SK-N-SH (cell line): ENCODE measurements around the gene COPS9. TPM values are rescaled to one million over a fixed set of nuclear protein-coding genes. Genes with fewer than 3 reads are reported as not detected.

Experiments used
- CTCF ChIA-PET: fragments of 300-600, 350-600 bp; formaldehyde crosslinking; extraction: SDS; loops from one replicate; lab custom pipeline; 2021; lab: Yijun Ruan, JAX
- POLR2A ChIA-PET: fragments of 350-600 bp; sonication (Branson Sonifier 250); formaldehyde crosslinking; extraction: SDS; loops from one replicate; lab custom pipeline; 2020; ENCODE audit warnings: antibody characterized with exemption, inconsistent platforms; lab: Yijun Ruan, JAX
- DNase-seq: peaks from one replicate; pipeline ENCODE4 v3.0.0; 2012
- H2AFZ ChIP-seq: fragments of 200-600 bp; sonication (generic); 2 replicates; pipeline ENCODE4 v1.8.1; 2016; ENCODE audit warnings: antibody characterized with exemption, mild to moderate bottlenecking, low read depth
- H3F3A ChIP-seq: fragments of 200-600 bp; sonication (generic); replicated peaks from 2 replicates; pipeline ENCODE3; 2016; ENCODE audit warnings: antibody characterized with exemption, mild to moderate bottlenecking; ENCODE audit not compliant: insufficient read depth
- H3K27ac ChIP-seq, 2 experiments: fragments of 200-500 bp in 1 of 2; fragments of 200-600 bp in 1 of 2; sonication (Bioruptor generic) in 1 of 2; sonication (generic), shearing (Covaris generic) in 1 of 2; 2 replicates each; pipeline versions ENCODE4 v1.5.1 to v1.6.1; 2014 to 2016; ENCODE audit warnings: low read depth in 2 of 2, inconsistent platforms in 1 of 2, low read length in 1 of 2, mild to moderate bottlenecking in 1 of 2, mixed read lengths in 1 of 2
- H3K27me3 ChIP-seq: fragments of 200-600 bp; sonication (generic), shearing (Covaris generic); 2 replicates; pipeline ENCODE4 v1.6.1; 2016; ENCODE audit warnings: mixed run types; ENCODE audit not compliant: insufficient read depth
- H3K36me3 ChIP-seq, 2 experiments: fragments of 200-500 bp in 1 of 2; fragments of 200-600 bp in 1 of 2; sonication (Bioruptor generic) in 1 of 2; sonication (generic) in 1 of 2; replicated peaks in 1 of 2; 2 replicates each; pipeline versions ENCODE3 to v1.5.1; 2014 to 2016; ENCODE audit warnings: low read length in 1 of 2, mild to moderate bottlenecking in 1 of 2; ENCODE audit not compliant: insufficient read depth in 2 of 2, control insufficient read depth in 1 of 2
- H3K4me1 ChIP-seq, 2 experiments: fragments of 200-500 bp in 1 of 2; fragments of 200-600 bp in 1 of 2; sonication (Bioruptor generic) in 1 of 2; sonication (generic), shearing (Covaris generic) in 1 of 2; 2 replicates each; pipeline versions ENCODE4 v1.5.1 to v1.6.1; 2014 to 2016; ENCODE audit warnings: low read depth in 1 of 2, low read length in 1 of 2, mixed run types in 1 of 2; ENCODE audit not compliant: insufficient read depth in 2 of 2, control insufficient read depth in 1 of 2
- H3K4me2 ChIP-seq: fragments of 200-600 bp; sonication (generic), shearing (Covaris generic); 2 replicates; pipeline ENCODE4 v1.6.1; 2017; ENCODE audit warnings: mixed run types
- H3K4me3 ChIP-seq, 2 experiments: fragments of 200-500 bp in 1 of 2; fragments of 200-600 bp in 1 of 2; sonication (Bioruptor generic) in 1 of 2; sonication (generic), shearing (Covaris generic) in 1 of 2; 2 replicates each; pipeline versions ENCODE4 v1.5.1 to v1.8.1; 2014 to 2016; ENCODE audit warnings: low read depth in 2 of 2, inconsistent platforms in 1 of 2, low read length in 1 of 2, mild to moderate bottlenecking in 1 of 2, mixed read lengths in 1 of 2, moderate library complexity in 1 of 2
- H3K79me2 ChIP-seq: fragments of 200-600 bp; sonication (generic); 2 replicates; pipeline ENCODE4 v1.8.1; 2017; ENCODE audit warnings: mild to moderate bottlenecking; ENCODE audit not compliant: insufficient read depth
- H3K9ac ChIP-seq: fragments of 200-600 bp; sonication (generic); 2 replicates; pipeline ENCODE4 v1.6.1; 2017; ENCODE audit warnings: mixed run types
- H3K9me2 ChIP-seq: fragments of 200-600 bp; sonication (generic); 2 replicates; pipeline ENCODE4 v1.6.1; 2017; ENCODE audit warnings: mixed run types
- H3K9me3 ChIP-seq: fragments of 200-600 bp; sonication (generic); 2 replicates; pipeline ENCODE4 v1.6.1; 2017; ENCODE audit warnings: mixed run types, mild to moderate bottlenecking, moderate library complexity
- H4K20me1 ChIP-seq: fragments of 200-600 bp; sonication (generic); 2 replicates; pipeline ENCODE4 v1.6.1; 2017; ENCODE audit warnings: mild to moderate bottlenecking, mixed run types; ENCODE audit not compliant: insufficient read depth
- CTCF ChIP-seq: fragments of 200-600 bp; sonication (generic); IDR thresholded peaks from 2 replicates; pipeline ENCODE4 v1.6.1; 2017; ENCODE audit warnings: antibody characterized with exemption, mild to moderate bottlenecking, moderate library complexity
- EZH2phosphoT487 ChIP-seq: fragments of 200-600 bp; sonication (generic); IDR thresholded peaks from 2 replicates; pipeline ENCODE4 v1.6.1; 2017; ENCODE audit warnings: low read depth, mixed run types, mild to moderate bottlenecking, antibody characterized with exemption, moderate library complexity, borderline replicate concordance
- FOSL2 ChIP-seq: IDR thresholded peaks from 2 replicates; pipeline ENCODE4 v1.4.0; 2012; ENCODE audit warnings: low read depth, mild to moderate bottlenecking, moderate library complexity, borderline replicate concordance
- FOXJ3 ChIP-seq: sonication (generic); formaldehyde crosslinking; IDR thresholded peaks from 2 replicates; pipeline ENCODE4 v1.5.1; 2020; ENCODE audit warnings: mild to moderate bottlenecking, missing genetic modification reagents
- GATA2 ChIP-seq: sonication (generic); formaldehyde crosslinking; IDR thresholded peaks from 2 replicates; pipeline ENCODE4 v1.5.0; 2020; ENCODE audit warnings: mild to moderate bottlenecking, missing genetic modification reagents
- IRF3 ChIP-seq: fragments of 150-350 bp; IDR thresholded peaks from 2 replicates; pipeline ENCODE4 v1.6.1; 2016; ENCODE audit warnings: mild to moderate bottlenecking, low read depth, low read length
- NFIC ChIP-seq: IDR thresholded peaks from 2 replicates; pipeline ENCODE4 v1.4.0; 2012; ENCODE audit warnings: borderline replicate concordance
- NRF1 ChIP-seq: IDR thresholded peaks from 2 replicates; pipeline ENCODE4 v1.6.1; 2012; ENCODE audit warnings: low read depth, mild to moderate bottlenecking, low read length
- POLR2AphosphoS5 ChIP-seq: IDR thresholded peaks from 2 replicates; pipeline ENCODE4 v1.6.1; 2012; ENCODE audit warnings: low read depth, low read length
- RFX5 ChIP-seq: IDR thresholded peaks from 2 replicates; pipeline ENCODE4 v1.6.1; 2012; ENCODE audit warnings: mild to moderate bottlenecking, improper control_type of control experiment, low read length
- RXRA ChIP-seq: IDR thresholded peaks from 2 replicates; pipeline ENCODE4 v1.4.0; 2012; ENCODE audit warnings: low read depth, mild to moderate bottlenecking, borderline replicate concordance
- SIN3A ChIP-seq: IDR thresholded peaks from 2 replicates; pipeline ENCODE4 v1.6.1; 2012; ENCODE audit warnings: low read depth, mild to moderate bottlenecking, low read length, moderate library complexity, borderline replicate concordance
- SMC3 ChIP-seq: IDR thresholded peaks from 2 replicates; pipeline ENCODE4 v1.6.1; 2012; ENCODE audit warnings: low read depth, low read length, improper control_type of control experiment
- TAF1 ChIP-seq: IDR thresholded peaks from 2 replicates; pipeline ENCODE4 v1.6.1; 2012; ENCODE audit warnings: low read depth, mild to moderate bottlenecking, low read length, moderate library complexity, borderline replicate concordance
- TCF12 ChIP-seq: IDR thresholded peaks from 2 replicates; pipeline ENCODE4 v1.4.0; 2012
- ZBTB33 ChIP-seq: IDR thresholded peaks from 2 replicates; pipeline ENCODE4 v1.4.0; 2012; ENCODE audit warnings: low read depth, borderline replicate concordance
- WGBS: methylation state at CpG from one replicate; pipeline ENCODE4 v1.1.6; 2017; ENCODE audit warnings: low lambda C conversion rate; 5-methylcytosine and 5-hydroxymethylcytosine counted together
- polyA plus RNA-seq, 3 experiments: library from polyadenylated mRNA; depleted of rRNA; stranded (reverse); fragments of >200 nt; gene quantifications; 2 replicates each; pipeline ENCODE4 v1.2.3, GENCODE V29; 2012
- TF ChIP-seq, protein P1 (sequence below): IDR thresholded peaks from 2 replicates; pipeline ENCODE4 v1.4.0; 2012; ENCODE audit warnings: low read depth
- TF ChIP-seq, protein P2 (sequence below): fragments of 150-350 bp; IDR thresholded peaks from 2 replicates; pipeline ENCODE4 v1.6.1; 2017; ENCODE audit warnings: antibody characterized with exemption, low read length, low read depth, borderline replicate concordance

The COPS9 gene
- polyA plus RNA-seq, 1 of the 3 experiments (the other 2 are of a cell fraction): 717 TPM

- ChIA-PET CTCF (interaction anchor here (1.5 to 2.1 kb wide), 2 partner anchors 15 to 50 kb away, joined by 3 to 14 read pairs; no protein-coding TSS in a partner anchor), POLR2A (no interaction called here)
- H3K27ac ChIP-seq: no peak overlapping the region
- no peak for DNase-seq
- H3K4me1 ChIP-seq: no peaks in the 10 kb centered on the region
- no peaks in the 10 kb centered on the region for H3K27me3 ChIP-seq
- H3F3A ChIP-seq: no peaks in the 10 kb centered on the region
- no peak overlapping the region for H3K9ac ChIP-seq
- H3K36me3 ChIP-seq: no peaks in the 10 kb centered on the region
- H2AFZ ChIP-seq: no peak overlapping the region
- no peak for TF ChIP-seq SMC3
- no peak for TF ChIP-seq IRF3
- TF ChIP-seq SIN3A: no peak
- no peak for TF ChIP-seq TAF1
- TF ChIP-seq RXRA: no peak
- no peaks in the 10 kb centered on the region for H3K79me2 ChIP-seq
- H3K4me3 ChIP-seq: no peak overlapping the region
- 58% methylated on average over 6 of the region's 10 CpGs for WGBS
- no peaks in the 10 kb centered on the region for H3K9me2 ChIP-seq
- no peak overlapping the region for H3K4me2 ChIP-seq
- no peaks in the 10 kb centered on the region for H3K9me3 ChIP-seq
- no peaks in the 10 kb centered on the region for H4K20me1 ChIP-seq
These were observed 28.9 kb upstream of the COPS9 start for GRCh38 chr2:240165034-240165433.

DNA sequence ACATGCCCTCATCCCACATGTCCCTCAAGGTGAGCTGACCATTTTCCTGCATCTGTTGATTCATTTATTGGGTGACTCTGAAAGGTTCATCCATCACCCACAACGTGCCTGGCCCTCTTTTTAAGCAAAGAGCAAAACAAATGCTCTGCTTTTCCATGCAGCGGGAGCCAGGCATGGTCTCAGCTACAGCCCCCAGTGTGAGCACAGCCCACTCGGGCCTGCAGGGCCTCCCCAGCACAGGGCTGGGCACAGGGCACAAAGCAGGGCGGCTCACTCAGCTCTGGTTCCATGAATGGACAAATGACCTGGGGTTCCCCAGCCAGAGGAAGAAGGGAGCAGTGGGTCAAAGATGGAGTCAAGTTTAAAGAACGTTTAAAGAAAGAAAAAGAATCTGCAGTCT is 28.5 kb upstream of the COPS9 start:
- Histone ChIP-seq H3K27ac (no peak overlapping the region), H3K9me2 (no peaks in the 10 kb centered on the region), H3F3A (no peaks in the 10 kb centered on the region), H2AFZ (no peak overlapping the region)
- CTCF ChIA-PET: interaction anchor here (1.5 to 2.1 kb wide), 2 partner anchors 14 to 50 kb away, joined by 3 to 14 read pairs; no protein-coding TSS in a partner anchor
- WGBS: 30% methylated on average over 5 of the region's 5 CpGs
- TF ChIP-seq ZBTB33 (no peak), GATA2 (CRISPR knock-in tag) (no peak), TCF12 (no peak), EZH2phosphoT487 (no peak), SIN3A (no peak), FOSL2 (no peak), NRF1 (no peak), POLR2AphosphoS5 (no peak), FOXJ3 (no peak), CTCF (no peak), NFIC (no peak), RXRA (no peak), RFX5 (no peak), TAF1 (no peak)
- TF ChIP-seq, protein P1, sequence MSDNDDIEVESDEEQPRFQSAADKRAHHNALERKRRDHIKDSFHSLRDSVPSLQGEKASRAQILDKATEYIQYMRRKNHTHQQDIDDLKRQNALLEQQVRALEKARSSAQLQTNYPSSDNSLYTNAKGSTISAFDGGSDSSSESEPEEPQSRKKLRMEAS: no peak
- TF ChIP-seq, protein P2, sequence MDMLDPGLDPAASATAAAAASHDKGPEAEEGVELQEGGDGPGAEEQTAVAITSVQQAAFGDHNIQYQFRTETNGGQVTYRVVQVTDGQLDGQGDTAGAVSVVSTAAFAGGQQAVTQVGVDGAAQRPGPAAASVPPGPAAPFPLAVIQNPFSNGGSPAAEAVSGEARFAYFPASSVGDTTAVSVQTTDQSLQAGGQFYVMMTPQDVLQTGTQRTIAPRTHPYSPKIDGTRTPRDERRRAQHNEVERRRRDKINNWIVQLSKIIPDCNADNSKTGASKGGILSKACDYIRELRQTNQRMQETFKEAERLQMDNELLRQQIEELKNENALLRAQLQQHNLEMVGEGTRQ: no peak
- TF ChIP-seq, all 33 proteins: peak for 0
- Histone ChIP-seq H3K27me3 (no peaks in the 10 kb centered on the region), H3K4me1 (no peaks in the 10 kb centered on the region), H3K9ac (no peak overlapping the region), H3K36me3 (no peaks in the 10 kb centered on the region), H3K9me3 (no peaks in the 10 kb centered on the region), H3K79me2 (no peaks in the 10 kb centered on the region), H3K4me2 (no peak overlapping the region), H4K20me1 (no peaks in the 10 kb centered on the region), H3K4me3 (no peak overlapping the region)
- POLR2A ChIA-PET: no interaction called here
- no peak for DNase-seq
